ENCODE results near the gene PRKAR1B. TPM values are rescaled to one million over a fixed set of nuclear protein-coding genes. Genes with fewer than 3 reads are reported as not detected.
A peak's percentile ranks its signal among the peaks of the same experiment; 100 is the strongest.

PRKAR1B gene
- total and polyA plus RNA-seq, 8 donors: 4.5 to 45.8 (median 11.1) TPM

GRCh38 chr7:522951-523314, 204.1 kb downstream of the PRKAR1B start:
- 26 to 29% (median 29%) methylated on average over 14 to 21 of the region's 21 CpGs for WGBS, 5 donors
- Histone ChIP-seq H3K27me3 (peaks cover 5 to 61% (median 44%) of the 10 kb centered on the region in 3 donors), H3K27ac (peak overlapping the region in 4 of 5 donors; percentile 3 to 95 (median 60)), H3K36me3 (no peaks in the 10 kb centered on the region), H3K9me3 (peaks cover 0 to 5% (median 2%) of the 10 kb centered on the region in 4 donors), H3K4me3 (peak overlapping the region; percentile 45 to 51 (median 48)), H3K4me1 (peaks cover 40 to 52% (median 47%) of the 10 kb centered on the region in 4 donors)
- no peak for DNase-seq
- intact Hi-C loops (cut with DNase I; ENCODE audit: low total_unique reads): no loop called here
- TF ChIP-seq POLR2AphosphoS5 (IDR thresholded peaks at IDR 0.05): no peak
- TF ChIP-seq EP300 (IDR thresholded peaks at IDR 0.05): no peak
- TF ChIP-seq CTCF (IDR thresholded peaks at IDR 0.05): no peak
- TF ChIP-seq POLR2A (IDR thresholded peaks at IDR 0.05): no peak

GRCh38 chr7:522071-522950, 204.8 kb downstream of the PRKAR1B start:
- Histone ChIP-seq H3K27ac (peak overlapping the region; percentile 3 to 95 (median 64)), H3K9me3 (peaks cover 0 to 3% (median 1%) of the 10 kb centered on the region in 4 donors), H3K4me3 (peak overlapping the region; percentile 45 to 51 (median 48)), H3K36me3 (no peaks in the 10 kb centered on the region), H3K4me1 (peaks cover 40 to 57% (median 51%) of the 10 kb centered on the region in 4 donors), H3K27me3 (peaks cover 5 to 66% (median 44%) of the 10 kb centered on the region in 3 donors)
- DNase-seq: peak; percentile 81 to 93
- peak; percentile 19 to 65 (median 26) for TF ChIP-seq POLR2AphosphoS5 (IDR thresholded peaks at IDR 0.05)
- no peak for TF ChIP-seq EP300 (IDR thresholded peaks at IDR 0.05)
- TF ChIP-seq CTCF (IDR thresholded peaks at IDR 0.05): peak in 1 of 7 experiments; percentile 9
- no peak for TF ChIP-seq POLR2A (IDR thresholded peaks at IDR 0.05)
- intact Hi-C loops (cut with DNase I; ENCODE audit: low total_unique reads): no loop called here
- WGBS, 5 donors: 0 to 2% (median 1%) methylated on average over 49 to 91 of the region's 91 CpGs

GRCh38 chr7:521221-522070, 205.6 kb downstream of the PRKAR1B start:
- Histone ChIP-seq H3K4me3 (peak overlapping the region; percentile 45 to 51 (median 48)), H3K27me3 (peaks cover 5 to 75% (median 47%) of the 10 kb centered on the region in 3 donors), H3K4me1 (peaks cover 43 to 60% (median 54%) of the 10 kb centered on the region in 4 donors), H3K27ac (peak overlapping the region; percentile 3 to 95 (median 64)), H3K9me3 (no peaks in the 10 kb centered on the region), H3K36me3 (no peaks in the 10 kb centered on the region)
- DNase-seq: peak; percentile 79 to 90
- TF ChIP-seq POLR2AphosphoS5 (IDR thresholded peaks at IDR 0.05): no peak
- no peak for TF ChIP-seq EP300 (IDR thresholded peaks at IDR 0.05)
- TF ChIP-seq POLR2A (IDR thresholded peaks at IDR 0.05): no peak
- TF ChIP-seq CTCF (IDR thresholded peaks at IDR 0.05): no peak
- intact Hi-C loops (cut with DNase I; ENCODE audit: low total_unique reads): no loop called here
- 11 to 55% (median 13%) methylated on average over 34 to 72 of the region's 72 CpGs for WGBS, 5 donors

All from stomach (tissue), 9 donors.